AG04450 (cell line): ENCODE results near the gene PLA2G4A. TPM values are rescaled to one million over a fixed set of nuclear protein-coding genes. Genes with fewer than 3 reads are reported as not detected.

Experiments used
- CTCF ChIA-PET: fragments of 300-600, 350-600 bp; formaldehyde crosslinking; extraction: SDS; loops from one replicate; lab custom pipeline; 2022; ENCODE audit warnings: antibody characterized with exemption, inconsistent platforms; lab: Charles Lee
- POLR2A ChIA-PET: fragments of 350-600 bp; formaldehyde crosslinking; extraction: SDS; loops from one replicate; lab custom pipeline; 2021; ENCODE audit warnings: antibody characterized with exemption, inconsistent platforms; lab: Yijun Ruan, JAX
- DNase-seq: peaks from one replicate; pipeline ENCODE4 v3.0.0-alpha.2; 2011; ENCODE audit warnings: low read depth, low spot score
- H3K27ac ChIP-seq: one replicate; pipeline ENCODE4 v1.5.1; 2012; ENCODE audit warnings: low read depth, low read length, control low read depth
- H3K27me3 ChIP-seq: one replicate; pipeline ENCODE4 v1.6.0; 2012; ENCODE audit warnings: low read length; ENCODE audit not compliant: control insufficient read depth, insufficient read depth
- H3K4me3 ChIP-seq: 2 replicates; pipeline ENCODE4 v1.5.1; 2011; ENCODE audit warnings: mild to moderate bottlenecking, low read depth, low read length, control low read depth
- H3K9me3 ChIP-seq: 2 replicates; pipeline ENCODE4 v1.5.1; 2012; ENCODE audit warnings: low read length; ENCODE audit not compliant: control insufficient read depth, insufficient read depth
- polyA plus RNA-seq: library from polyadenylated mRNA; depleted of rRNA; stranded (reverse); fragments of >200 nt; gene quantifications from 2 replicates; pipeline ENCODE4 v1.2.3, GENCODE V29; 2011
- TF ChIP-seq, protein P1 (sequence below): IDR thresholded peaks from 2 replicates; pipeline ENCODE4 v1.5.1; 2011; ENCODE audit warnings: low read depth, low read length, control low read depth, inconsistent platforms

The PLA2G4A gene
- polyA plus RNA-seq, 1 experiment, result 5.5 TPM

GRCh38 chr1:186997877-186998276 is 169.1 kb downstream of the PLA2G4A start:
- H3K4me3 ChIP-seq, result no peak overlapping the region
- POLR2A ChIA-PET, result no interaction called here
- CTCF ChIA-PET, result interaction anchor here (0.7 to 1.3 kb wide), 4 partner anchors 12 to 623 kb away, joined by 3 to 4 read pairs (median 4); partner anchors contain the start of gene TPR
- no peak overlapping the region for H3K27ac ChIP-seq
- no peaks in the 10 kb centered on the region for H3K9me3 ChIP-seq
- TF ChIP-seq, protein P1, sequence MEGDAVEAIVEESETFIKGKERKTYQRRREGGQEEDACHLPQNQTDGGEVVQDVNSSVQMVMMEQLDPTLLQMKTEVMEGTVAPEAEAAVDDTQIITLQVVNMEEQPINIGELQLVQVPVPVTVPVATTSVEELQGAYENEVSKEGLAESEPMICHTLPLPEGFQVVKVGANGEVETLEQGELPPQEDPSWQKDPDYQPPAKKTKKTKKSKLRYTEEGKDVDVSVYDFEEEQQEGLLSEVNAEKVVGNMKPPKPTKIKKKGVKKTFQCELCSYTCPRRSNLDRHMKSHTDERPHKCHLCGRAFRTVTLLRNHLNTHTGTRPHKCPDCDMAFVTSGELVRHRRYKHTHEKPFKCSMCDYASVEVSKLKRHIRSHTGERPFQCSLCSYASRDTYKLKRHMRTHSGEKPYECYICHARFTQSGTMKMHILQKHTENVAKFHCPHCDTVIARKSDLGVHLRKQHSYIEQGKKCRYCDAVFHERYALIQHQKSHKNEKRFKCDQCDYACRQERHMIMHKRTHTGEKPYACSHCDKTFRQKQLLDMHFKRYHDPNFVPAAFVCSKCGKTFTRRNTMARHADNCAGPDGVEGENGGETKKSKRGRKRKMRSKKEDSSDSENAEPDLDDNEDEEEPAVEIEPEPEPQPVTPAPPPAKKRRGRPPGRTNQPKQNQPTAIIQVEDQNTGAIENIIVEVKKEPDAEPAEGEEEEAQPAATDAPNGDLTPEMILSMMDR, result no peak
- no peak for DNase-seq
- H3K27me3 ChIP-seq, result no peaks in the 10 kb centered on the region

DNA sequence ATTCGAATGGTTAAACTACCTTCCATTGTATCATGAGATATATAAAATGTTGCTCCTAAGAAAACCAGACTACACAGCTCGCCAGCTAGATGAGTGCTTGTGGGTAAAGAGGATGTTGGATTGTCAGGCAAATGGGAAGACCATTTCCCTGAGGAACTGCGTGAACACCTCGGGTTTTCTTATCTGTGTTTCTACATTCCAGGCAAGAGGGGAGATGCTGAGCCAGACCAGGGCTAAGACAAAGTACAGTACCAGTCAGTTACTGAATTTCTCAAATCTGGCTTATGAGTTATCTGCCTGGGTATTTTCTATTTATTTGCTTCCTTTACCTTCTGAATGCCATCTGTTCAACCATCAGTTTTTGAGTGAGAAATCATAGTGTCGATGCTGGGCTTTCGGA is 170.8 kb downstream of the PLA2G4A start:
- Histone ChIP-seq H3K4me3 (no peak overlapping the region), H3K27me3 (no peaks in the 10 kb centered on the region), H3K9me3 (no peaks in the 10 kb centered on the region), H3K27ac (no peak overlapping the region)
- no peak for DNase-seq
- CTCF ChIA-PET, result no interaction called here
- TF ChIP-seq, protein P1, result no peak
- POLR2A ChIA-PET, result no interaction called here

- Histone ChIP-seq H3K27ac (peak overlapping the region; percentile 43), H3K9me3 (peaks cover 1% of the 10 kb centered on the region; the same call in 1 of the 2 replicates), H3K27me3 (no peaks in the 10 kb centered on the region), H3K4me3 (no peak overlapping the region)
- TF ChIP-seq, protein P1, result no peak
- peak; percentile 54 for DNase-seq
- CTCF ChIA-PET, result interaction anchor here (0.8 to 1.3 kb wide), 2 partner anchors 15 to 626 kb away, joined by 3 read pairs; partner anchors contain the start of genes ODR4 and TPR
- POLR2A ChIA-PET, result no interaction called here
Observed at GRCh38 chr1:187001198-187001889, 172.6 kb downstream of the PLA2G4A start.

DNA sequence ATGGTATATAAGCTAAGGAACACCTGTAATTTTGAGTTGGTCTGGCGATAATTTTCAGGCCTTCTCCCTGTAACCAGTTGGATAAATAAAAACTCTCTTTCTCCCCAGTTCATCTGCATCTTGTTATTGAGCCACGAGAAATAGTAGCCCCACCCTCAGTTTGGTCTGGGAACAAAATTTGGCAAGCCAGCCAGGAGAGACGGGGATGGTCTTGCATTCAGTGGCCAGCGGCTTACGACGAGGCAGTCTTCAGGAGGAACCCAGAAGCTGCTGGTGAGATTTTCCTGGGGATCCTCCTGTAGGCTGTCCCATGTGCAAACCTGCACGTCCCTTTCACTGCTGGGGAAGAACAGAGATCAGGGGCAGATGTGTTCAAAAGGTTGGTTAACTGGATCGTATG is 174.6 kb downstream of the PLA2G4A start:
- Histone ChIP-seq H3K27me3 (no peaks in the 10 kb centered on the region), H3K4me3 (no peak overlapping the region), H3K9me3 (peaks cover 6% of the 10 kb centered on the region; the same call in 1 of the 2 replicates), H3K27ac (no peak overlapping the region)
- ChIA-PET CTCF (interaction anchor here (0.5 kb wide), 1 partner anchor 379 kb away, joined by 4 read pairs; no protein-coding TSS in a partner anchor), POLR2A (no interaction called here)
- DNase-seq, result no peak
- TF ChIP-seq, protein P1, result no peak

DNA sequence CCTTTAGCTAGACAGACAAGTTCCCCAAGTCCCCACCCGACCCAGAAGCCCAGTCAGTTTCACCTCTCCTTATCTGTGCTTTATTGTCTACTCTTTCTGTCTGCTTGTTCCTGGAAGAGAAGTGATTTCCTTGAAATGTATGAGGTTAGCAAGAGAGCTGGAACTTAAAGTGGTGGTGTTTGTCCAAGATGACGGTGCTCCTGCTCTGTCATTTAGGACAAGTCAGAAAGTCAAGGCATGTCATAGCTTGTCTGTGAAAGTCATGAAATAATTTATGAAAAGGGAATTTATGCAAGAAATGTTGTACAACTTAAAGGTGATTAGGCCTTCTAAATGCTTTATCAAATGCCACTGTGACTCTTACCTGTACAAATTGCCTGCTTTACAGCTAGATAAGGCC is 178.1 kb downstream of the PLA2G4A start:
- Histone ChIP-seq H3K27me3 (no peaks in the 10 kb centered on the region), H3K27ac (no peak overlapping the region), H3K9me3 (peaks cover 6% of the 10 kb centered on the region; the same call in 1 of the 2 replicates), H3K4me3 (no peak overlapping the region)
- TF ChIP-seq, protein P1, result no peak
- CTCF ChIA-PET, result no interaction called here
- no peak for DNase-seq
- POLR2A ChIA-PET, result no interaction called here
